GM19468 (cell line): Measurements from ENCODE around the gene KCTD3.

Source experiments
- ATAC-seq: cut with Tn5 transposase; IDR thresholded peaks from one replicate; pipeline ENCODE4 v1.9.1; 2021; ENCODE audit warnings: mild to moderate bottlenecking, moderate library complexity, moderate number of reproducible peaks; ENCODE audit not compliant: unreplicated experiment; ENCODE audit errors: extremely low read depth

Gene KCTD3

DNA sequence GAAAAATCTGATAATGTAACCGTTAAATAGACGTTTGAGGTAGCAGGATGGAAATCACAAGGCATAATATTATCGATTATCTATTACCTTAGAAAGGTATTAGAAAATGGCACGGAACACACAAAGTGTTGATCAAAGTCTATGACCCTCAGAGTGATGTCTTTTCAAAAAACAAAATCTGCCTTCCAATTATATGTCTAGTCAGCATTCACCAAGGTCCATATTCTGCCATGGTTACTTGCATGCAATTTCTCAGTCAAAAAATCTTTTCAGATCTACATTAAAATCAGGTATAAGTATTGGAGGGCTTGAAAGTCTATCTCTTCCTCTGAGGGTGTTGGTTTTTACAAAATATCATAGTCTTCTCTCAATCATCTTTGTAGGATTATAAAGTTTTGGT lies 81.9 kb downstream of the KCTD3 start:
- ATAC-seq, result no peak

DNA sequence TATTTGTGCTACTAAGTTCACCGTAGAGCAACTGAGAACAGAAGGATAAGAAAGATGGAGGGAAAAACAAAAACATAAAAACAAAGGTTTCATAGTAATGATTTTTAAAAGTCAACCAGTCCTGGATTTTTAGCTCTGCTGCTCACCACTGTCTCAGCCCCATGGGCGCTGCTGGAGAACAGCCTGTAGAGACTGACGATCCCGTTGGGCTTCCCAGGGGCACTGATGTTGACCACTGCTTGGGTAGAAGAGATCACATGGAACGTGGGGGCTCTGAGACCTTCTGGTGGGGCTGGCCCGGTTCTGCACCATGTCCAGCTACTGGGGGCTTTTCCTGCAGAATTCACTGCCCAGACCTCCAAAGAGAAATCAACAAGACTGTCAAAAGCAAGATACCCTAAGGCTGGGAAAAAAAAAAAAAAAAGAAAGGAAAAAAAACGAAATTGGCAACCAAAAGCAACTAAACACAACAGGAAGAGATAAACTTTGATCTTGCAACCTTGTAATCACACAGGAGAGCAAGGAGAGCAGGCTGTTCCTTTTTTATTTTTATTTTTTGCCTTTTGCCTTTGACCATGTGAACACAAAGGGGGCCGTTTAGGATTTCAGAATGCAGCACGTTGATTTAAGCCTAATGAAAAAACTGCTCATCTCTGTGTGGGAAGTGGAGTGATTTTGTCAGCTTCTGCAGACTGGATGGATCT lies 83.5 kb downstream of the KCTD3 start:
- no peak for ATAC-seq

DNA sequence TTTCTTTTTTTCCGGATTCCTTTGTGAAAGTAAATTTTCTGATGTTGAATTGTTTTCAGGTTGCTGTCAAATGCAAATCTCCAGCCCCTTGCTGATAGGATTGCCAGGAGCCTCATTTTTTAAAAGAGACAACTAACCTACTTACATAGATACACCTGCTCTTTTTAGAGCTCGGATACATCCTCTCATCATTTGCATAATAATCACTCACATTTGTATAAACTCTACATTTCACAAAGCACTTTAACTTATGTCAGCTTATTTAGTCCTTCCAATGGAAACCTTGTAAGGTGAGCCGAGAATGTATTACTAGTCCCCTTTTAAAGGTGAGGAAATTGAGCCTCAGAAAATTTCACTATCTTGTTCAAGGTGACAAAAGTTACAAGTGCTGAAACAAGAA lies 84.8 kb downstream of the KCTD3 start:
- ATAC-seq, result no peak

DNA sequence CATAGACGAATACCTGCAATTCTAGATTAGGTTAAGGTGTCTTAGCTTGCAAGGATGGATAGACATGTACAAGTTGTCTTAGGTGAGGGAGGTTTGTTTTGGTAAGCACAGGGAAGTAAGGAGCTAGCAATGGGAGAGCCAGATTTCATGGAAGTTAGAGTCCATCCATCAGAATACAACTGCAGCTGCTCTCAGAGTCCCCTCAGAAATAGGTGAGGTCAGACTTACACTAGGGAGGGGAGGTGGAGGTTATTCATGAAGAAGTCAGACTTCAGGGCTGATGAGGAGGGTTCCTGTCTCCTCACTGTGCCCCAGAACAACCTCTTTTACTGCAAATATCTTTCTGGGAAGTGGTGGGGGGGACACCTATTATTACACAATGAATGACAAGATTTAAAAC lies 85.3 kb downstream of the KCTD3 start:
- no peak for ATAC-seq

DNA sequence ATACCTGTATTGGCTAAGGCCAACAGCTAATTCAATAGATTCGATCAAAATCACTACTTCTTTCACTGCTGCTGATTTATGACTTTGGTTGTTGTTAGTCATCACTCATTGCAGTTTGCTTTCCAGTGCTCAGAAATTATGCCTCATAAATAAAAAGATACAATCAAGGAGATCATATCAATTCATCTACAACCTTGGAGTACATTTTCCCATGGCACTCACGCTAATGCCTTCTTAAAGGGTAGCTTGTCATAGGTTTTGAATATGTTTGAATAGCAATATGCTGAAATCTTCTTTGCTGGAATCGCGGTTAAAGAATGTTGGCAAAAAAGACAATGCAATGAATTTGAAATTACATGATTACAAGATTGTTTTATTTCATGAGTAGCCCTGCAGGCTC lies 89.9 kb downstream of the KCTD3 start:
- no peak for ATAC-seq

DNA sequence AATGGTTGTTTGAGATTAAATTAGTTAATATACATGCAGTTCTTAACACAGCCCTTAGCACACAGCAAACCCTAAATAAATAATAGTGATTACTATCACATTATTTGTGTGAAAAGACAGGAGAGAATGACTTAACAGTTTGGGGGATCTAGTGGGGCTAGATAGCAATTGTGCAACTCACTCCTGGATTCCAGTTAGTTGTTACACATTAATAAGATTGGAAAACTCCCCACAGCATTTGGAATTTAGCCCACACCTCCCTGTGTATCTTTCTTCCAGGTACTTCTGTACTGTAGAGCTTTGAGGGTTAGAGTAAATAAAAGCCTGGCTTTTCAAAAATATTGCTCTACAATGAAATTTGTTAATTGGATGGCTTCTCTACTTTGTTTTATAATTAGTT lies 93.2 kb downstream of the KCTD3 start:
- no peak for ATAC-seq

DNA sequence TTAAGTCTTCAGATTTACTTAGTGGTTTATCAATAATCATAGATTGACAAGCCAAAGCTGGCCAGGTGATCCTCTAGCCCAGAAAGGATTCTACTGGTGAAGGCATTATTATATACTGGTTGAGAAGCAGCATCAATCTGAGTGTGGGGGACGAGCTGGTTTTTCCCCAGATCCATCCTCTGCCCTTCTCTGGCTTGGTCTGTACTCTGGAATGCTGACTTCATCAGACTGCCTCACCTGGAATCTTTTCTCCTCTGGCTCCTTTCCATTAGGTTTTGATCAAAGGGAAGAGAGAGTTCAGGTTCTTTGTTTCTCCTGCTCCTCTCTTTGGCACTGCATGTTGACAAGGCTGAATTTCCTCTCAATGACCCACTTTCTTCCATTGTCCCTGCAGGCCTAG lies 93.9 kb downstream of the KCTD3 start:
- no peak for ATAC-seq

DNA sequence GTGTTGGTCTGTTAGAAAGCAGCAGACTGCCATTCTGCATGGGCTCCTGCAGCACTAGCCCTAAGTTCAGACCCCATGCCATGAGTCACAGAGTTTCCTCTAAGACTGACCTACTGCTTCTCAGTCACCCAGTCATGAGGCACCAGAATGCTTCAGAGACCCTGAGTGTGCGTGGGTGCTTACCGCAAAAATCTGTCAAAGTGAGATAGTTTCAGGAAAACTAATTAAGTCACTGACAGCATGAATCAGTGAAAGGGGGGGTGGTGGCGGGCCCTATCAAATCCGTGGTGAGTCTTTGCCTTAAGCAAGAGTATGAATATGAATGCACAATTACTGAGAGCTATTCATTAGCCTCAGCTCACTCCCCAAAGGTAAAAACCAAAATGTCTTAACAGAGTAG lies 98.1 kb downstream of the KCTD3 start:
- no peak for ATAC-seq

DNA sequence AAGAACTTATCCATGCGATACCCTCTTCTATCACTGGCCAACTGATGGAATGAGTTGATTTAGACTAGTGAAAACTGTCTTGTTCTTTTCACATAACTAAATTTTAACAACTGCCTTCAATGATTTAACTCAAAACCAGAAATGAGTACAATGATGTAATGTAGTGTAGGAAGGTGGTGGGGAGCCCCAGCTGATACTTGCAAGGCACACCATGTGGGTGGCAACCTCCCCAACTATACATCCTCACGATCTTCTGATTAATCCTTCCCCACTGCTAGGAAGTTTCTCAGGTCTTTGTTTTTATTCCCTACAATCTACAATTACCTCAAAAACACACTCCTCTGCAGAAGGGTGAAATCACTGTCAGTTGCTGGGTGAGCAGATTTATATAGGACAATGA lies 100.7 kb downstream of the KCTD3 start:
- no peak for ATAC-seq

DNA sequence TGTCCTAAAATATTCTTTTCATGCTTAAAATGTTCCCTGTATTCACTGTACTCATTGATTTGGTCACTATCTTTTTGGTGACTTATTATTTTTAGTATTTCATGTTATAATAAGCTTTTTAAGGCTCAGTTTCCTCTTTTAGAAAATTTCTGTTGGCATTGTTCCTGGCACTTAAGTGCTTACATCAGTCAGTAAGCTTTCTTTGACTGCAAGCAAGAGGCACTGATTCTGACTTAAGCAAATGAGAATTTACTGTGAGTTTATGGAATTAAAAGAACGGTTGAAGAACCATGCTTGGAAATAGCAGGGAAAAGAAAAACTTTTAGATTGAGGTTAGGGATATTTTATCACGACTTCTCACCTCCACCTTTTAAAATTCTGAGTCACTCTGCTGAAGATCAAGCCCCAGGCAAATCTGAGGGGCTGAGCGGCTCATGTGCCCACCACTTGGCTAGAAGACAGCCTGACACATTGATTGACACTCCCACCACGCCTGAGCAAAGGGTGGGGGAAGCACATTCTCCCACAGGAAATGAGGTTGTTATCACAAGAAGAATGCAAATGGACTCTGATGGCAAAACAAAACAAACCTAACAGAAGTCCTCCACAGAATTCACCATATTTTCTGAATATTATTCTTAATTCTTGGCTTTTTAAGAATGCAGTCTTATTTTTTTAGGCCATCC lies 102.8 kb downstream of the KCTD3 start:
- no peak for ATAC-seq
